ENCODE data around the gene MYZAP.
"Not testable (repeated sequence)": the region's sequence is repeated elsewhere in the genome, so short reads cannot be mapped to it uniquely, and the experiment has no call there.

MYZAP gene

GRCh38 chr15:57595011-57595866 lies 3.5 kb downstream of the MYZAP start:
- no peak for DNase-seq

GRCh38 chr15:57596301-57596855 lies 4.7 kb downstream of the MYZAP start:
- DNase-seq, result no peak

DNA sequence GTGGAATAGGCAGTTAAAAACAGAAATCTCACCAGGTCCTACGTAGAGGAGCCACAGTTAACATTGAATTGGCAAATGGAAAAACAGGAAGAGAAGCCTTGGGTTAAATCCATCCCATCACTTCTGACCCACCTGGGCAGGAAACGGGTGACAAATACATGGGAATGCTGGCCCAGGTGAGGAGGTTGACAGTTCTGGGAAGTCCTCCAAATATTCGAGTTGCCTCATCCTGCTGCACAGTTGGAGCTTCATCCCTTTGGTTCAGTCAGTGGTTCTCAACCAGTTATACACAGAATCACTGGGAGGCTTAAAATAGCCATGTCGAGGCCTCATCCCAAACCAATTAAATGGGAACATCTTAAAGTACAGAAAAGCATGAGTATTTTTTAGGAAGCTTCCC lies 5.3 kb downstream of the MYZAP start:
- DNase-seq, result no peak

- DNase-seq, result no peak
Observed at GRCh38 chr15:57597431-57597830, 5.7 kb downstream of the MYZAP start.

DNA sequence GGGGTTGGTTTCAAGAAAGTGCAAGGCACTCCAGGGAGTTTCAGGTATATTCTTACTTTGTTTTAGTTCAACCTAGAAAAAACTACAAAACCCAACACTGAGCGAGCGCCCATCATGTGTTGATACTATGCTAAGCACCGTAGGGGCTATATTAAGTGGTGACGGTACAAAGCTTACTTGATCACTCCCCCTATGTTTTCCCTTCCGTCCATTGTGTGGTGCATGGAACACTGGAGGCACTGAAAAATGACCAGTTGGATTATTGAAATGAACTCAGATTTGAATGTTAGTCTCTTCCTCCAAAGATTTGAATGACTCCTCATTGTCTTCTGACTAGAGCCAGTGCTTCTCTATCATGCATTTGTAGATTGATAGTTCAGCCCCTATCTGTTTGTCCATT lies 6.6 kb downstream of the MYZAP start:
- DNase-seq, result peak; percentile 20

- peak; percentile 60 for DNase-seq
Observed at GRCh38 chr15:57599296-57599810, 7.6 kb downstream of the MYZAP start.

DNA sequence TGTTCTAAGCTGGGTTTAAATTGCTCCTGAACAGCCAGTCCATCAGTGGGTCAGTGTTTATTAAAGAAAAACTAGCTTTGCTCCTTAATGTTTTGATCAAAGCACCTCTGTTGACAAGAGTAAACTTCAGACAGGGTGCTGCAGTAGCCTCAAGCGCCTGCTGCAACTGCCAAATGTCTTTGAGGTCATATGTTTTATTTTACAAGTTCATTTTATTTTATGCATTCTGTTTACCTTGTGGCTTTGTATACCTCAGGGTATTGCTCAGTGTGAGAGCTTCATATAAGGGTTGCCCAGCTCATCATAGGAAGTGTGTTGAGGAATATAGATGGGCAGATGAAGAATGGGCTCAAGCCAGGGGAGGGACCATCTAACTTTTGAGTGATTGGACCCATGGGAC lies 8.5 kb downstream of the MYZAP start:
- no peak for DNase-seq

DNA sequence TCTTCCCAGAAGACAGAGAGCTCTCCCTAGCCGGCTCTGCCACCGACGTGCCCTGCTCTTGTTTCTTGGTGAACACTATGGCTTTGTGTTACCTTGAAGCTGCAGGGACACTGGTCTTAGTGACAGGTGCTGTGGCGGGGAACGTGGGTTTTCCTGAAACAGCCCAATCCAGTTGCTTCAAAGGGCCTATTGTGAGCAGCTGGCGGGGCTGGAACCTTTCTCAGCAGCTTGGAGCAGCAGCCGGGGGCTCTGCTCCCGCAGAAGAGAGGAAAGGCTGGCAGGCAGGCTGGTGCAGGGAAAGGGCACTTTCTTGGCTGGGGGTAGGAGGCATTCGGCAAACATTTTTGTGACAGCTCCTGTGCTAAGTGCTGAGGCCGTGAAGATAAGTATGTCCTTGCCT lies 12.8 kb downstream of the MYZAP start:
- peak; percentile 69 for DNase-seq

GRCh38 chr15:57605491-57605890 lies 13.8 kb downstream of the MYZAP start:
- DNase-seq, result no peak

- DNase-seq, result no peak
Observed at GRCh38 chr15:57606048-57606447, 14.3 kb downstream of the MYZAP start.

DNA sequence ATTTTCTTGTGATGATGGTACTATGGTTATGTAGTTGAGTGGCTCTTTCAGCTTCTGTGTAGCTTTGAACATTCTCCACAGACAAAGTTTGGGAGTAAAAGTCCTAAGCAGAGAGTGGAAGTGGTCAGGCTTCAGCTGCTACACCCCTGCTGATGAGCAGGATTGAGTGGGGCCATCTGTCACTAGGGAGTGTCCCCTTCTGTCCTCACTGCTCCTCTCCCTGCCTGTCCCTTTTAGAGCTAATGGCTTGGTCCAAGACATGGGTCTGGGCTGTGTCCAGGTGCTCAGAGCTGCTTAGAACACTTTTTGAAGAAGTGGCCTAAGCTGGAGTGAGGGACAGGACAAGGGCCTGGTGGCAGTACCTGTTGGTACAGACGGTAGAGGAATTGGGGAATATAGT lies 15.1 kb downstream of the MYZAP start:
- DNase-seq, result peak; percentile 13

- peak; percentile 52 for DNase-seq
Observed at GRCh38 chr15:57607570-57608000, 15.9 kb downstream of the MYZAP start.

- DNase-seq, result peak; percentile 49
Observed at GRCh38 chr15:57609805-57610529, 18.3 kb downstream of the MYZAP start.

- DNase-seq, result peak; percentile 13
Observed at GRCh38 chr15:57611123-57611522, 19.4 kb downstream of the MYZAP start.

DNA sequence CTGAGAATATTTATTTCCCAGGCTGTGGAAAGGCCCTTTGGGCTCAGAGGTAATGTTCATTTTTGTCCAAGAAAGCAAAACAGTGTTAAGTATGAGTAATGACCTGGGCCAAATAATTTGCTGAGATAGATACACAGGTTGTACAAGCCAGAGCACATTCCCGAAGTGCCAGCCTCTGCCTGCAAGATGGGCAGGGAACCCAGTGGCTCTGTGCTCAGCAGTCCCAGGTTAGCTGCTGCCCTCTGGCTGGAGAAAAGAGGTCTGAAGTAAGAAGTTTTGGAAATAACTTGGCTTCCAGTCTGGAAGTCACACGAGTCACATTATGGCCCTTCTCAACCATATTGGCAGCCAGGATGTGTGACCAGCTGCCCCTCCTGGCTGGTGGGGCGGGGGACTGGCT lies 20.2 kb downstream of the MYZAP start:
- DNase-seq, result peak; percentile 58

GRCh38 chr15:57614241-57614640 lies 22.5 kb downstream of the MYZAP start:
- peak; percentile 16 for DNase-seq

DNA sequence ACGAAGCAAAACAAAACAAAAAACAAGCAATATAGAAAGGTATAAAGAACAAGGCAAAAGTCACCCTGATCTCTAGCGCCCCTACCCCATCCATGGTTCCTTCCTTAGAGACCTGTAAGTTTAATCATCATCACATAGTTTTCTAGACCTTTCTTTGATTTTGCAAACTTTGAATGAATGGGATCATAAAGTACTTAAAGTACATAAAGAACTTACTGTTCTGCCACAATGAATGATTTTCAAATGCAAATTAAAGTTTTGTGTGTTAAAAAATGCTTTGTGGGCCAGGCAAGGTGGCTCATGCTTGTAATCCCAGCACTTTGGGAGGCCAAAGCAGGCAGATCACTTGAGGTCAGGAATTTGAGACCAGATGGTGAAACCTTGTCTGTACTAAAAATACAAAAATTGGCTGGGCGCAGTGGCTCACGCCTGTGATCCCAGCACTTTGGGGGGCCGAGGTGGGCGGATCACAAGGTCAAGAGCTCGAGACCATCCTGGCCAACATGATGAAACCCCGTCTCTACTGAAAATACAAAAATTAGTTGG lies 24.3 kb downstream of the MYZAP start:
- DNase-seq, result not testable (repeated sequence)

GRCh38 chr15:57618325-57618724 lies 26.6 kb downstream of the MYZAP start:
- peak; percentile 19 for DNase-seq

GRCh38 chr15:57619746-57620145 lies 28.0 kb downstream of the MYZAP start:
- DNase-seq, result no peak

GRCh38 chr15:57624730-57625129 lies 33.0 kb downstream of the MYZAP start:
- peak; percentile 27 for DNase-seq

- no peak for DNase-seq
Observed at GRCh38 chr15:57625703-57626448, 34.2 kb downstream of the MYZAP start.

DNA sequence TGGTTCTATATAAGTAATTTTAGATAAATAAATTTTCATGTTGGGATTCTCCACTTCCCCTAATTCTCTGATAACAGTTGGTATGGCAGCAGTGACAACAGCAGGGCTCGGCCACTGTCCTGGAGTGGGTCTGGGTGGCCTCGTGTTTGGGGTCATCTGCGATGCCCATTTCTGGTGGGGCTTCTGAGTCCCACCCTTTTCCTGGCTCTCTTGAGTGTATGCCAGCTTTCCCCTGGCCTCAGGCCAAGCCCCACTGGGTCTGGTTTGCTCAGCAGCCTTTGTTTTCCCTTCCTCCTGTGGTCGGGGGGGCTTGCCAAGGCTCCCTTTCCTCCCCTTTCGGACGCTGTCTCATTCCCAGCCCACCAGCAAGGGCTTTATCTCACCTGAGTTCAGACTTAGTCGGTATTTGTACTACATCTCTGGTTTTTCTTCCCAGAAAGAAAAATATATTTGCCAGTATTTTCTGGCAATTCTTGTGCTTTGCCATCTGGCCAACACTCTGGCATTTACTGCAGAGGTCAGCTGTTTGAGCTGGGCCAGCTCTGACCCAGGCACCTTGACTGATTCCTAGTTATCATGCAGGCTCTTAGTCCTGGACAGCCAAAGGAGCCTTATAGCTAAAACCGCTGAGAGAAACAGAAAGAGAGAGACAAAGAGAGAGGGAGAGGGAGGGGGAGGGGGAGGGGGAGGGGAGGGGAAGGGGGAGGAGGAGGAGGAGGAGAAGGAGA lies 35.2 kb downstream of the MYZAP start:
- no peak for DNase-seq

Data from islet precursor cell (in vitro differentiated cells).